ENCODE measurements around the gene HDAC11. TPM values are rescaled to one million over a fixed set of nuclear protein-coding genes. Genes with fewer than 3 reads are reported as not detected.
"Not testable (repeated sequence)": the region's sequence is repeated elsewhere in the genome, so short reads cannot be mapped to it uniquely, and the experiment has no call there.

The HDAC11 gene
- total RNA-seq, 1 experiment from 2014 or later, result 1.0 TPM

- no peak overlapping the region for H3K27ac ChIP-seq (ENCODE audit: low read depth, low read length, poor library complexity, severe bottlenecking)
- no peak overlapping the region for H3K4me3 ChIP-seq (ENCODE audit: low read depth, low read length, poor library complexity, severe bottlenecking)
- ChIA-PET CTCF (no interaction called here), POLR2A (ENCODE audit: low non-redundant PET) (no interaction called here)
- DNase-seq (ENCODE audit: low spot score), result no peak
- intact Hi-C loops (cut with micrococcal nuclease; ENCODE audit: unreplicated experiment), result no loop called here
- H3K27me3 ChIP-seq (replicated peaks; ENCODE audit: insufficient read depth, low read depth, low read length, poor library complexity), result no peaks in the 10 kb centered on the region
- no TSS peak for BruUV-seq (replicated peaks)
- H3K4me1 ChIP-seq (ENCODE audit: insufficient read depth, low read length, poor library complexity, severe bottlenecking), result no peaks in the 10 kb centered on the region
- H3K36me3 ChIP-seq (ENCODE audit: insufficient read depth, low read length, poor library complexity, severe bottlenecking), result no peaks in the 10 kb centered on the region
- TF ChIP-seq CTCF (conservative IDR thresholded peaks at IDR 0.05; ENCODE audit: low read depth, low read length), result no peak
- no peak for TF ChIP-seq EZH2 (IDR thresholded peaks at IDR 0.05; ENCODE audit: borderline replicate concordance, low read depth, low read length, poor library complexity, severe bottlenecking)
- no peaks in the 10 kb centered on the region for H3K9me3 ChIP-seq (ENCODE audit: low read depth, low read length, poor library complexity, severe bottlenecking)
These were observed 3.2 kb downstream of the HDAC11 start for GRCh38 chr3:13483286-13483685.

GRCh38 chr3:13483988-13484695 is 4.0 kb downstream of the HDAC11 start:
- BruUV-seq (replicated peaks), result no TSS peak
- CTCF ChIA-PET, result no interaction called here
- no peak for DNase-seq (ENCODE audit: low spot score)

GRCh38 chr3:13484851-13485590 is 4.9 kb downstream of the HDAC11 start:
- ChIA-PET CTCF (interaction anchor here (0.5 kb wide), 1 partner anchor 501 kb away, joined by 5 read pairs; no protein-coding TSS in a partner anchor), POLR2A (ENCODE audit: low non-redundant PET) (no interaction called here)
- no peak for DNase-seq (ENCODE audit: low spot score)
- Histone ChIP-seq H3K36me3 (ENCODE audit: insufficient read depth, low read length, poor library complexity, severe bottlenecking) (no peaks in the 10 kb centered on the region), H3K27me3 (replicated peaks; ENCODE audit: insufficient read depth, low read depth, low read length, poor library complexity) (no peaks in the 10 kb centered on the region), H3K4me1 (ENCODE audit: insufficient read depth, low read length, poor library complexity, severe bottlenecking) (no peaks in the 10 kb centered on the region), H3K4me3 (ENCODE audit: low read depth, low read length, poor library complexity, severe bottlenecking) (no peak overlapping the region), H3K27ac (ENCODE audit: low read depth, low read length, poor library complexity, severe bottlenecking) (no peak overlapping the region), H3K9me3 (ENCODE audit: low read depth, low read length, poor library complexity, severe bottlenecking) (no peaks in the 10 kb centered on the region)
- BruUV-seq (replicated peaks), result no TSS peak
- TF ChIP-seq CTCF (conservative IDR thresholded peaks at IDR 0.05; ENCODE audit: low read depth, low read length) (no peak), EZH2 (IDR thresholded peaks at IDR 0.05; ENCODE audit: borderline replicate concordance, low read depth, low read length, poor library complexity, severe bottlenecking) (no peak)
- intact Hi-C loops (cut with micrococcal nuclease; ENCODE audit: unreplicated experiment), result no loop called here

More at GRCh38 chr3:13483988-13484695, 4.0 kb downstream of the HDAC11 start:
- no peaks in the 10 kb centered on the region for H3K9me3 ChIP-seq (ENCODE audit: low read depth, low read length, poor library complexity, severe bottlenecking)
- H3K27me3 ChIP-seq (replicated peaks; ENCODE audit: insufficient read depth, low read depth, low read length, poor library complexity), result no peaks in the 10 kb centered on the region
- no peak for TF ChIP-seq CTCF (conservative IDR thresholded peaks at IDR 0.05; ENCODE audit: low read depth, low read length)
- no peak for TF ChIP-seq EZH2 (IDR thresholded peaks at IDR 0.05; ENCODE audit: borderline replicate concordance, low read depth, low read length, poor library complexity, severe bottlenecking)
- intact Hi-C loops (cut with micrococcal nuclease; ENCODE audit: unreplicated experiment), result no loop called here
- no peak overlapping the region for H3K27ac ChIP-seq (ENCODE audit: low read depth, low read length, poor library complexity, severe bottlenecking)
- H3K4me3 ChIP-seq (ENCODE audit: low read depth, low read length, poor library complexity, severe bottlenecking), result no peak overlapping the region
- no peaks in the 10 kb centered on the region for H3K36me3 ChIP-seq (ENCODE audit: insufficient read depth, low read length, poor library complexity, severe bottlenecking)
- POLR2A ChIA-PET (ENCODE audit: low non-redundant PET), result no interaction called here
- H3K4me1 ChIP-seq (ENCODE audit: insufficient read depth, low read length, poor library complexity, severe bottlenecking), result no peaks in the 10 kb centered on the region

- CTCF ChIA-PET, result interaction anchor here (0.5 to 1.2 kb wide), 2 partner anchors 8 to 502 kb away, joined by 5 to 6 read pairs; no protein-coding TSS in a partner anchor
- H3K36me3 ChIP-seq (ENCODE audit: insufficient read depth, low read length, poor library complexity, severe bottlenecking); BruUV-seq (replicated peaks); POLR2A ChIA-PET (ENCODE audit: low non-redundant PET); DNase-seq (ENCODE audit: low spot score); H3K4me1 ChIP-seq (ENCODE audit: insufficient read depth, low read length, poor library complexity, severe bottlenecking); H3K27me3 ChIP-seq (replicated peaks; ENCODE audit: insufficient read depth, low read depth, low read length, poor library complexity); H3K27ac ChIP-seq (ENCODE audit: low read depth, low read length, poor library complexity, severe bottlenecking); H3K4me3 ChIP-seq (ENCODE audit: low read depth, low read length, poor library complexity, severe bottlenecking); H3K9me3 ChIP-seq (ENCODE audit: low read depth, low read length, poor library complexity, severe bottlenecking); intact Hi-C loops (cut with micrococcal nuclease; ENCODE audit: unreplicated experiment): not testable (repeated sequence)
These were observed 5.8 kb downstream of the HDAC11 start for GRCh38 chr3:13485630-13486562.
